TTC549 (cell line): ENCODE data around the gene NFKBIA.
"Not testable (repeated sequence)": the region's sequence is repeated elsewhere in the genome, so short reads cannot be mapped to it uniquely, and the experiment has no call there.

ENCODE experiments used
- FAIRE-seq: peaks from 2 replicates; lab custom pipeline; 2012; peaks lifted over from hg19 to GRCh38; lab: Jason Lieb, UNC

NFKBIA gene

GRCh38 chr14:35404449-35405303, at the start of gene NFKBIA:
Gene NFKBIA, minus strand, starts transcription at chr14:35404749. Its CDS starts 105 bp downstream, at chr14:35404644.
- FAIRE-seq, result no peak

GRCh38 chr14:35446450-35446849, 41.9 kb upstream of the NFKBIA start:
- FAIRE-seq, result no peak

- no peak for FAIRE-seq
These were observed 39.6 kb upstream of the NFKBIA start for GRCh38 chr14:35444104-35444503.

GRCh38 chr14:35441160-35441559, 36.6 kb upstream of the NFKBIA start:
- FAIRE-seq, result no peak

- no peak for FAIRE-seq
These were observed 34.6 kb upstream of the NFKBIA start for GRCh38 chr14:35438910-35439713.

- FAIRE-seq, result not testable (repeated sequence)
These were observed 33.9 kb upstream of the NFKBIA start for GRCh38 chr14:35438492-35438891.

GRCh38 chr14:35435177-35435576, 30.6 kb upstream of the NFKBIA start:
- FAIRE-seq, result no peak

- FAIRE-seq, result no peak
These were observed 29.3 kb upstream of the NFKBIA start for GRCh38 chr14:35433826-35434225.

GRCh38 chr14:35430459-35431199, 26.1 kb upstream of the NFKBIA start:
- FAIRE-seq, result no peak

GRCh38 chr14:35429951-35430350, 25.4 kb upstream of the NFKBIA start:
- FAIRE-seq, result no peak

GRCh38 chr14:35425850-35426249, 21.3 kb upstream of the NFKBIA start:
- FAIRE-seq, result no peak

- FAIRE-seq, result no peak
These were observed 19.1 kb upstream of the NFKBIA start for GRCh38 chr14:35423621-35424020.

- FAIRE-seq, result no peak
These were observed 15.7 kb upstream of the NFKBIA start for GRCh38 chr14:35420036-35420811.

- FAIRE-seq, result no peak
These were observed 14.9 kb upstream of the NFKBIA start for GRCh38 chr14:35419429-35419841.

GRCh38 chr14:35418093-35418492, 13.5 kb upstream of the NFKBIA start:
- FAIRE-seq, result no peak

GRCh38 chr14:35416108-35416750, 11.7 kb upstream of the NFKBIA start:
- no peak for FAIRE-seq

- no peak for FAIRE-seq
These were observed 9.8 kb upstream of the NFKBIA start for GRCh38 chr14:35414365-35414764.

GRCh38 chr14:35412272-35413056, 7.9 kb upstream of the NFKBIA start:
- no peak for FAIRE-seq

GRCh38 chr14:35410858-35411257, 6.3 kb upstream of the NFKBIA start:
- FAIRE-seq, result no peak

- no peak for FAIRE-seq
These were observed 5.0 kb upstream of the NFKBIA start for GRCh38 chr14:35409595-35409994.
